Inferior parietal cortex (tissue), 1 donor: ENCODE measurements around the gene BHMT2.

Experiments used
- DNase-seq: peaks from one replicate; pipeline ENCODE4 v3.0.0-alpha.2; 2016; ENCODE audit errors: extremely low spot score

BHMT2 gene, protein sequence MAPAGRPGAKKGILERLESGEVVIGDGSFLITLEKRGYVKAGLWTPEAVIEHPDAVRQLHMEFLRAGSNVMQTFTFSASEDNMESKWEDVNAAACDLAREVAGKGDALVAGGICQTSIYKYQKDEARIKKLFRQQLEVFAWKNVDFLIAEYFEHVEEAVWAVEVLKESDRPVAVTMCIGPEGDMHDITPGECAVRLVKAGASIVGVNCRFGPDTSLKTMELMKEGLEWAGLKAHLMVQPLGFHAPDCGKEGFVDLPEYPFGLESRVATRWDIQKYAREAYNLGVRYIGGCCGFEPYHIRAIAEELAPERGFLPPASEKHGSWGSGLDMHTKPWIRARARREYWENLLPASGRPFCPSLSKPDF

DNA sequence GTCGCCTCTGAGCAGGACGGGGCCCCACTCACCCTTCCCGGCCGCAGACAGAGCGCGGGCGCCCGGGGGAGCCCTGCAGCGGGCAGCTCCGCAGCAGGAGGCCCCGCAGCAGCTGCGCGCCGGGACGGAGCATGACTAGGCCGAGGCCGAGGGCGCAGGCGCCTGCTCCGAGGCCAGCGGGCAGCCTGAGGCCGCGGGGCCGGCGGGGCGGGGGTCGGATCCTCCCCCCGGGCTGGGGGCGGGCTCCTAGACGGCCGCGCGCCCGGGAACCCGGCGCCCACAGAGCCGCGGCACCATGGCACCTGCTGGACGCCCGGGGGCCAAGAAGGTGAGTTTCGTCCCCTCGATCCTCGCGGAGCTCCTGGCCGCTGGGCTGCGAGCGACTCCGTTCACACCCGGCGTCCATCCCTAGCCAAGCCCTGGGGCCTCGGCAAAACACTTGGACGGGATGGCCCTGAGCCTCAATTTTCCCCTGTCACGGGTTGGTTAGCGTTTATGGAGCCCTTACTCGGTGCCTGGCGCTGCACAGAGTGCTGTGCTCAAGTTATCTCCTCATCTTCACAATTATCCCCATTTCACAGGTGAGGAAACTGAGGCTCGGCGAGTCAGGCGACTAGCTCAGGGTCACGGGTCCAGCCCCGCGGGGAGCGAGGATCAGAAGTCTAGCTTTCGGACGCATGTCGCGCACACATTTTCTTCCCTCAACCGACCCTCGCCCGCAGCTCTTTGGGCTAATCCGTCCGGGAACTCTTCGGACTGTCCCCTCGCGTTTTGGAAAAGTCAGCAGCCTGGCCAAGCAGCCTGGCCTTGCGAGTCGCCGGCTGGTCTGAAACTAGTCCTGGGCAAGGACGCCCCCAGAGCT lies at the start of gene BHMT2, which contains the start of gene DMGDH:
Gene BHMT2 (plus strand): TSS at position 280 of the 862 bp plus-strand sequence. CDS start 16 bp downstream, at position 296.
Gene DMGDH (minus strand): TSS at position 187 of the 862 bp plus-strand sequence. CDS start 54 bp downstream, at position 133.
- no peak for DNase-seq

DNA sequence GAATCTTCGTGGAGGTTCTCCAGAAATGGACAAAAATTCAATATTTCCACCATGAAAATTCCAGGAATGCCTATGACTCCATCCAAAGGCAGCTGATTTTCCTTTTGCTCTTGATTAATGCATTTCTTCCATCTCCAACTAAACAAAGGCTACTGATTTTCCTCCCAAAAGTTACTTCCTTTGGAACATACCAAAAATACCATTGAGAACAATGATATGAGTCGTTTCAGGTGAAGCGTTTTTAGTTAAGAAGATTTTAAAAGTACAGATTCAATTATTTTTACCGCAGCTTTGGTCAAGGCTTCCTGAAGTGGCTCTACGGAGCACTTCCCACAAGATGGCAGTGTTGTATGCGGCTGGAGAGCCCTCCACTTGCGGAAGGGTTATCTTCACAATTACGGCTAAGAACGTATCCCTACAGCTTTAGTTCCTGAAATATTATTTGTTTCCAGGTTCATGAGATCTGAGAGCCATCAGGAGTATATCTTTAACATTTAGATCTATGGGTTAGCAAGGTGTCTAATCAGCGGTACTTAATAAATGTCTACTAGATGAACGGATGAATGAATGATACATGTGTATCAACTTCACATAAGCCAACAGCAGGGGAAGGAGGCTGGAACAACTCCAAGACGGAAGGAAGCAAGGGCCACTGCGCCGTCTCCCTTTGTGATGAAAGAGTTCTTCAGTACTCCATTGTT lies 48.6 kb upstream of the BHMT2 start:
- peak; percentile 78 for DNase-seq

DNA sequence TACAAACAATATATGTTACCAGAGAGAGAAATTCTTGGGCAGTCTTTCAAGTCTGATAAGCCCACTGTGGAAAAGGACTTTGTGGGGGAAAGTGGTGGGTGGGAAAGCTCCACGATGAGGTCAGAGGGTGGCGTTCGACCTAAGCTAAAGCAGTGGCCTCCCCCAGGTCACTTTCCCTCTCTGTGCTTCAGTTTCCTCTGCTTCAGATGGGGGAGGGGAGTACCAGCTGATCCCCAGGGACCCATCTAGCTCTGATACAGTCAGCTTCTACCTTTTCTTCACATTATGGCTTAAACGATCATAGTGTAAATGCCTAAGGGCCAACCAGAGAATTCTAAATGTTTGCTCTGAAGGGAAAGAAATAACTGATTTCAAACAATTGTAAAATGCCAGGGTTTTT lies 47.8 kb upstream of the BHMT2 start:
- DNase-seq, result no peak

DNA sequence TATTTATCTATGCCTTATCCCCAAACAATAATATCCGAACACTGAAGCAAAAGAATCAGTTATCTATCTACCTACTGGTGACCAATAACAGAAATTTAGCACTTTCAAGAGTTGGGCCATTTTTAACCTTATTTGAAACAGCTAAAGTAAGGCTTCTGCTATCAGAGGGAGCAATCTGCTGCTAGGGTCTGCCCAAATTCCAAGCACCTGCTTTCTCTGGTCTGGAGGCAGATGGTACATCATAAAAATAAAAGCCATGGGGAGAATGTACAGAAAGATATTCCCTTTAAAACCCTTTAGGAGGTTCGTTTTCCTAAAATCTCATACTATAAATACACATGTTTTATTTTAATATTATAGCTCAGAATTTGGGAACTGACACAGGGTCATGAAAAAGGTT lies 46.8 kb upstream of the BHMT2 start:
- DNase-seq, result no peak

DNA sequence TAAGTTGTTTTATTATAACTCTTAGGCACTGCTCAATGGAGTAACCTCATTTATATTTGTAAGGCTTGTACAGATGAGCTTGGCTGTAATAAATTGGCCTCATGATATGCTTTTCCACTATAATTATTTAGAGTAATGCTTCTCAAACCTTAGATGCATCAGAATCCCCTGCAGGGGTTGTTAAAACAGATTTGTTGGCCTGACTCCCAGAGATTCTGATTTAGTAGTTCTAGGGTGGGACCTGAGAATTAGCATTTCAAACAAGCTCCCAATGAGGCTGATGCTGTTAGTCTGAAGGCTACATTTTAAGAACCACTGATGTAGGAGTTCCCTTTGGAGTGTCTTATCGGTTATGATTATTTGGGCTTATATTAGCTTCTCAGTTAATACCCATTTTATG lies 46.2 kb upstream of the BHMT2 start:
- DNase-seq, result no peak

DNA sequence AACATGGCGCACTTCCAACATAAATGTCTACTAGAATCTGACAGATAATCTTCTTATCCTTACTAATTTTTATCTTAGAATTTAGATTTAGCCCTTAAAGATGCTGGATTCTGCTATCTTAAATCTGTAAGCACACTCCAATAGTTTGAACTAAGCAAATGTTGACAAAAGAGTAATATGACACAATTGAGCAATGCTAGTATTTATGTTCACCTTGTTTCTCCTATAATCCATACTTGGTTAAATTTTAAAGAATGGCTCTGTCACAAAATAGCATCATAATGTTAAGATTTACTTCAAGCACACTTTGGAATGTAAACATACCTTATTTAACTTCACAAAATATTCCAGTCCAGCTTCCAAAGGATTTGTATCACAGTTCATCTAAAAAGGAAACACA lies 45.6 kb upstream of the BHMT2 start:
- no peak for DNase-seq

DNA sequence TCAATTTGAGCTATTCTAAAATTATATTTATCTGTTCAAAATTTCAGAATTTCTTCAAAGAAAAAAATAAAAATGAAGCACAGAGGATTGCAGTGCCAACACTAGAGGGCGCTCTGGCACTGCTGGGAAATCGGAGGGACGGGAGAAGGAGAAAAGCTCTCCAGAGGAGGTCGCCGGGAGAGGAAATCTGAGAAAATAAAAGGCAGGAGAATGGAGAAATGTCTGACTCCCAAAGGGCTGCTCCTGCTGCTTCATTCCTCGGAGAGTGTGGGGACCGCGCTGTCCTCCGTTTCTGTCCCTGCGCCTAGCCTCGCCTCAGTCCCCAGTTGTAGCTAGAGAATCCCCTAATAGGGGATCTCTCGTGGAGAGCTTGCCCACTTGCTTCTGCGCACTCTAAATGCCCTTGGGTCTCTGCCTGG lies 44.5 kb upstream of the BHMT2 start:
- DNase-seq, result peak; percentile 85

DNA sequence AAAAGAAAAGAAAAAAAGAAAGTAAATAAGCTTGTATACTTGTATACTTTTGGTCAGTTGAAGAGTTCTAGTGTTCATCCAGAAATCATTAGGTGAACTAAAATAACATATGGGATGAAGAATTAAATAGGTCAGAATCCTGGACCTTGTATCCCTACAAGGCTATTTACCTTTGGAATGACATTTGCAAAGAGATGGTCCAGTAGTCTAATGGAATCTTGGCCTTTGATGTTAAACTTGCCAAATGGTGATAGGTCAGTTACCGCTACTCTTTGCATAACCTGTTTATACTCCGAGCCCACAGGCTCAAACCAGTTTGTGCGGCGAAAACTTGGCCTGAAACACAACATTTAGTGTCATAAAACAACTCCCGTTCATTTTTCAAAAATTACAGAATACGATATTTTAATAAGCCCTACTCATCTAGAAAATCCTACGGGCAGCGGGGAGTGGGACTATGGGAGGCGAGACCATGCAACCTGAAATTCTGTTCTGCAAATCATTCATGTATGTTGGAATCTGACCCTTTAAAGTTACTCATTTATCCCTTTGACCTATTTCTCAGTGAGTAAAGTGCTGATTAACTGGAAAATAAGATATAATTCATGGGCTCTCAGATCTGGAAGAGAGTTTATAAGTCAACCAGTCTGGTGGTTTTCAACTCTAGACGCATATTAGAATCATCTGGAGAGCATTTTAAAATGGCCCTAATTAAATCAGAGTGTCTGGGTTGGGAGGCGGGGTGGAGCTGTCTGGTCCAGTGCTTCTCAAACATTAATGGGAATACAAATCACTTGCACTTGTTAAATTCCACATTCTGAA lies 38.7 kb upstream of the BHMT2 start:
- DNase-seq, result no peak

DNA sequence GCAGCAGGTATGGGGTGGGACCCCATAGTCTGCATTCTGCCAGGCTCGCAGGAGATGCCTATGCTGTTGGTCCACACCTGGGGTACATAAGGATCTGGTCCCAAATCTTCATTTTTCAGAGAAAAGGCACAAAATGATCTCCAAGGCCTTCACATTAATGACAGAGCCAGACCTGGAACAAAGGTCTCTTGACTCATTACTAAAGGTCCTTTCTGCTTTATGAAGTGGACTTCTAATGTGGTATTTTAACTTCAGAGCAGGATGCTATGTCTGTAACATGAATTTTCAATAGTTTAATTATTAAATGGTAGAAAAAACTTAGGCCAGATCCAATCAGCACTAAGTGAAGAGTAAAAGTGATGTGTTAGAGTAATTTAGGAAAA lies 38.1 kb upstream of the BHMT2 start:
- no peak for DNase-seq

DNA sequence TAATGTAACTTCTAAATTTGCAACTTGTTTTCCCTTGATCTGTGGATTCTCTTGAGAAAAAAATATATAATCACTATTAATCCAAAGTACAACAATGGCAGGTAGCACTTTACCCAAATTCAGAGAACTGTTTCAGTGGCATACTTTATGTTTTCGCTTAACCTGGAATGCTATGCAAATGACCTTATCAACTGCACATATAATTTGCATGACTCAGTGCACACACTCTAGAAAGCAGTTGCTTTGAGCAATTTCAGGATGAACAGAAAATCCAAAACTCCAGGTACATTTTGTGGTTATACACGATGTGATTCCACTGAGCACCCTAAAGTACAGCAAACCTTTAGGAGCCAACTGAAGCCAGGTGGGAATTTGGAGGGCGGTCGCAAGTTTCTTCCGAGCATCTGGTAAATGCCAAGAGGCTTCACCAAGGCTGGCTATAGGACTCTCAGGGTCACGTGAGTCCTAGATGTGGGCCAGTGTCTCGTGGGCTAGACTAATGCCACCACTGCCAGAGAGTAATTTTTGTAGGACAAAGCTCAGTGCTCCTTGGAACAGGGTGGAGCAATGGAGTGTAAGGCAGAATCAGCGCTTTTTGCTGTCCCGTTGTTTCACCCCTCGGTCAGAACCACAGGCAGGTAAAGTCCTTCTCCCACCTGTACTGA lies 37.4 kb upstream of the BHMT2 start:
- no peak for DNase-seq

DNA sequence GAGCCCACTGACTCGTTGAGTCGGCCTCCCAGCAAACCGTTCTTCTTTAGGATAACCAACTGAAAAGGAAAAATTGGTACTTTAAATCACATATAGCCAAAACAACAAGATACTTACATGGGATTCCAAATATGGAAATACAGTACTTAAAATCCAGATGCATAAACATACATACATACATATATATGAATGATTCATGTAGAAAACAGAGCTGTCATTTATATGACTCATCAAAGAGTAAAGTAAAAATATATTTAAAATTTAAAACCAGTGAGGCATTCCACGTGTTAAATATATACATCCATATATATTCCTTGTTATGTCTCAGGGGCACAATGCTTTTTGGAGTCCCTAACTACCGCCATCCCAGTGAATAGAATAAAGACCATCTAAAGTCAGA lies 36.8 kb upstream of the BHMT2 start:
- DNase-seq, result no peak

DNA sequence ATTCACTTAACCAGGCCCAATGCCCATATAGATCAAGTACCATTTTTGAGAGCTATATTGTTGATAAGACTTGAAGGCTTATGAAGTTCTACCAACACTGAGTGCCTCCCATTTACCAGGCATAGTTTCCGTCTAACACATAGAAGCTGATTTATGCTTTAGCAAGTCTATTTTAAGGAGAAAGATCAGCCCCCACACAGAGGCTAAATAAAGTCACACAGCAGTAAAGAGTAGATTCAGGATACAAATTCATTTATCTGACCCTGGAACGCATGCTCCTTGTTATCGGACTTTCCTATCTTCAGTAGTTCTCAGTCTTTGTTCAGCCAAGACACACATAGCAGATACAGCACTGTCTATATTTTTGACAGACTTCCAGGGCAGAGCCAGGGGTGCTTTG lies 34.3 kb upstream of the BHMT2 start:
- DNase-seq, result no peak

DNA sequence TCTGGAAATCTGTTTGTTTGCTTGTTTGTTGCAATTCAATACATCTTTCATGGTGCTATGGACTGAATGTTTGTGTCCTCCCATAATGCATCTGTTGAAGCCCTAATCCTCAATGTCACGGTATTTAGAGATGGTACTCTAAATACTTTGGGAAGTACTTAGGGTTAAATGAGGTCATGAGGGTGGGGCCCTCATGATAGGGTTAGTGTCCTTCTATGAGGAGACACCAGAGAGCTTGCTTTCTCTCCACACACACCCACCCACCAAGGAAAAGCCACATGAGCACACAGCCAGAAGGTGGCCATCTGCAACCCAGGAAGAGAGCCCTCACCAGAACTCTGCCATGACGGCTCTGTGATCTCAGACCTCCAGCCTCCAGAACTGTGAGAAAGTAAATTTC lies 32.8 kb upstream of the BHMT2 start:
- DNase-seq, result no peak

DNA sequence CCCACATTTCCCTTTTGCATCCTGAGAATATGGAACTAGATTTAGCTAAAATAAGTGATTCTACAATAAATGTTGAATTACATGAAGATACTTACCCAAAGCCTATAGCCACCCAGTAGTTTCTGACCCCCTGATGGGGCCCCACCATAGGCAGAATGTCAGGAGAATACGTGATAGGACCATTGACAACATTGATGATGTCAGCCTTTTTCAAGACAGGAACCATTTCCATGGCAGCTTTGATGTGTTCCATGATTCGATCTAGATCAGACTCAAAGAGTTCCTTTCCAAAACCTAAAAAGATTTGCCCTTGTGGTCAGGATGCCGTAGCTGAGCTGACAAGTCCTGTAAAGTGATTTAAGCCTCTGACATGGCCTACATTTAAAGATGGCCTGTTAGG lies 27.4 kb upstream of the BHMT2 start:
- DNase-seq, result no peak

DNA sequence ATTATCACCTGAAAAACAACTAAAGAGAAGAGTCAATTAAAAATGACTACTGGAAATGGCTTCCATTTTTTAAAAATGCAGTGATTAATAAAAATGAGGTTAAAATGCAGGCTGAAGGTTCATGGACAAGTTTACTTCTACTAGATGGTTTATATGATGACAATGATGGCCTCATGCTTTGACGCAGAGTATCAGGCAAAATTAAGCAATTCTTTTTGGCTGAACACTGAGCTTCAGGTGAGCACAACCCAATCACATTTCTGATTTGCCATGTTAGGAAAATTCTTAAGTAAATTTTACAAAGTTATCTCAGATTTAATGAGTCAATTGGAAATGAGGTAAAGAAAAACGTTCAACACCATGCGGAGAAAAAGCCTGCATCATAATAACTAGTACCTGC lies 22.4 kb upstream of the BHMT2 start:
- no peak for DNase-seq

DNA sequence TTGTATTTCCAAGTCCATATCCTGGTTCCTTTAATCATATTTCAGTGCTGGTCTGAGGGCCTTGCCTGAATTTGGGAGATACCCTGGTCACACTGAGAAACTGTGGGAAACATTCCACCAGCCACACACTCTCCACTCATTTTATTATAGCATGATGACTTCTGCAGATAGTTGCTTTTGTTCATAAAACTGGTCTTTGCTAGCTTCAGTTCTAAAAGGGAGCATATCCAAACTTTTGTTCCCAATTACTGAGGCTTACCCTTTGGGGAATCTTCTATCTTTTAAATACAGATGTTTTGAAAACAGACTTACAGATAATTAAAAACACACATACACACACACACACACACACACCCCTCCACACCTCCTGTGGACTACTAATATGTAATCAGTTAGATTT lies 21.1 kb upstream of the BHMT2 start:
- DNase-seq, result no peak

DNA sequence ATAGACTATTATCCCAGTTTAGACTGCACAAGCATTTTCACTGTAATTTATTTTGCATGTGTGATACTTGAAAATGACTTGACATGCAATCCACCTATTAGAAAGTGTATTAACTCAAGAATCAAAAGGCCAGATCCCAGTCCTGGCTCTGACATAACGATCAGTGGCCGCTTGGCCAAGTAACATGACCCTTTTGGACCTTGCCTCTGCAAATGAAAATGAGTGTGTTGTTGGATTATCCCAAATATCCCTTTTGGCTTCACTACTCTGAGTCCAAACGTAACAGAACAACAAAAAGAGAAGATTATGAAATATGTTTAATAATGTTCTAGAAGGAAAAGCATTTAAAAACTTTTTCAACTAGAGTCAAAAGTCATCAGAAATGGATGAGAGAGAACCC lies 19.1 kb upstream of the BHMT2 start:
- no peak for DNase-seq

DNA sequence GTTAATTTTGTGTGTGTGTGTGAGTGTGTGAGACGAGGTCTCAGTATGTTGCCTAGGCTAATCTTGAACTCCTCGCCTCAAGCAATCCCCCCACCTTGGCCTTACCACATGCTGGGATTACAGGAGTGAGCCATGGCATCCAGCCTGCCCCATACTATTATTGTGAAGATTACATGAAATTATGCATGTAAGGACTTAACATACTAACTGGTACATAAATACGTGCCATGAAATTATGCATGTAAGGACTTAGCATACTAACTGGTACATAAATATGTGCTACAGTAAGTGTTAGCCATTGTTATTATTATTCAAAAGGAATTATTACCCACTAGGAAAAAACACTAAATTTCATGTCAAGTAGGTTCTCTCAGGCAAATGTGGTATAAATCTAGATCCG lies 16.2 kb upstream of the BHMT2 start:
- no peak for DNase-seq

DNA sequence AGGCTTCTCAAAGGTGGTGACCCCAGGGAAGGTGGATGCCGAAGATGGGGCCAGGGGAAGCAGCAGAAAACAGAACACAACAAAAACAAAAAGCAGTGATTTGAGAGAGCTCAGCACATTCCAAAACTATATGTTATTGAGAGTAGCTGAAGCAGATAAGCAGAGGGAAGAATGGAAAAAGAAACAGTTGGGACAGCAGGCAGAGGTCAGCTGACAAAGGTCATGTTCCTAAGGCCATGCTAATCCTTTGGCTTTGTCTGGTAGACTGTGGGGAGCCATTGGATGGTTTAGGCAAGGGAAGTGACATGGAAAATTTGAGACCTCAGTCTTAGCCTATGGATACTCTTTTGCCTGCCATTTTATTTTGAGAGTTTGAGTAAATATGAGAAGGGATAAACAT lies 14.6 kb upstream of the BHMT2 start:
- no peak for DNase-seq

DNA sequence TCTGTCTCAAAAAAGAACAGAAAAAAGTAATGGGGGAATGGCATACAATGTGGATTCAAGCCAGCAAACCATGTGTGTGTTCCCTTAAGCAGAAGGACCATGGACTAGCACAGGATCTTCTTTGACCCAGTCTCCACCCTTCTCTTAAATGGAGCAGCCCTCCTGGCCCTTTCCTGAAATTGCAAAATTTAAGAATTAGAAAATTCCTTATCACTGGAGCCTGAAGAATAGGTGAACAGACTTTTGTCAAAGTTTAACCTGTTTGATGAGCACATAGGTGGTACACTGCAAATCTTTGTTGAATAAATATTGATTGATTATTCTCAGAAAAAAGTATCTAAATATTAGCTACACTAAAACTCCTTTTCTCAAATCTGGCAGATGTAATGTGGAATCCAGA lies 12.7 kb upstream of the BHMT2 start:
- no peak for DNase-seq

DNA sequence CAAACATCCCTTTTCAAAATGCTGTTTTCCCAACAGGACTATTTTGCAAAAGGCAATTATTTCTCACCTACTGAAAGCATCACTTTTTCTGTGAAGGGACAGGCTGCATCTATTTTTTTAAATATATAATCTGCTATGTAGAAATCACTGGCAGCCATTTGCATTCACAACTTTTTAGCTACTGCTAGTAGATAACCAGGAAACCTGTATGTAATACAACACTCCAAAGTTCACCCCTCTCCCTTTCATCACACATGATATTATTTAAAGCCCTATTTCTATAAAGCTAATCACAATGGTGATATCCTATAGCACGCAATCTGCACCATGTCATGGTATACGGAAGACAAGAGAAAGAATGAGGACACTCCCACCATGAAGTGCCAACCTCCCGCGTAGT lies 9.9 kb upstream of the BHMT2 start:
- DNase-seq, result no peak
